HG03432 (cell line): ENCODE results near the gene KIF6.
A peak's percentile ranks its signal among the peaks of the same experiment; 100 is the strongest.

Source experiments
- ATAC-seq: cut with Tn5 transposase; IDR thresholded peaks from one replicate; pipeline ENCODE4 v1.9.1; 2021; ENCODE audit warnings: mild to moderate bottlenecking, moderate library complexity; ENCODE audit not compliant: unreplicated experiment

Gene KIF6

GRCh38 chr6:39465539-39465938 lies 259.7 kb downstream of the KIF6 start:
- ATAC-seq: no peak

DNA sequence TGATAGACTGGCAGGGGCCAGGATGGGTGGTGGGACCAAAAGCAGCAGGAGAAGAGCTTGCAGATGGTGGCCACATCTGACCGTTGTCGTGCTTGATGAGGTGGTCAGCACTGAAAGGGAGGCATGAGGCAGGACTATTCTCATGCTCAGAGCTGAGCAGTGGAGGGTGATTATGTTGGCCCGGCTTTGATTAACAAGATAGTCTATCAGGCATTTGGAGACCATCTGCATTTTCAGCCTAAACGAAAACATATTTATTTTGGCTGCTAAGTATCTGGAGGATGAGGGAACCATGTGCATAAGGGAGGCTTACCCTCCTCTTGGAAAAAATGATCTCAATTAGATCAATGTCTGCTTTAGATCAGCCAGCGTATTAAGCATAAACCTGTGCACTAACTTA lies 261.1 kb downstream of the KIF6 start:
- ATAC-seq: no peak

DNA sequence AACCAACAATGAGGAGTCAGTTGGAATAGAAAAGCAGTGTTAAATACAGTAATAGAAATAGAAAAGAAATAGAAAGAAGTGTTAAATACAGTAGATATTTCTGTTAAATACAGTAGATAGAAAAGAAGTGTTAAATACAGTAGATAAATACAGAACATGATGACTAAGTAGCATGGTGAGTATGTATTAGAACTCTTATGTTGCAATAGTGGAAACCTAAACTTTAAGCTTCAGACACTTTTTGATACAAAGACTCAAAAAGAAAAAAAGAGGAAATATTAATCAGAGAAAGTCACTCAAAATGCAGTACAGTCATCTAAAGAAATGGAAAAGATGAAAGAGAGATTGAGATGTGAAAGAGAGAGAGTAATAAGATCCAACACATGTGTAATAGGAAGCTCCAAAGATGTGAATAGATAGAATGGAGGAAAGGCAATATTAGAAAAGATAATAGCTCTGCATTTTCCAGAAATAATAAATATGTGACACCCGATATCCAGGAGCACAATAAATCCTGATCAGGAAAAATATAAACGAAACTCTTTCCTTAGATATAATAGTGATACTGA lies 271.2 kb downstream of the KIF6 start:
- ATAC-seq: no peak

DNA sequence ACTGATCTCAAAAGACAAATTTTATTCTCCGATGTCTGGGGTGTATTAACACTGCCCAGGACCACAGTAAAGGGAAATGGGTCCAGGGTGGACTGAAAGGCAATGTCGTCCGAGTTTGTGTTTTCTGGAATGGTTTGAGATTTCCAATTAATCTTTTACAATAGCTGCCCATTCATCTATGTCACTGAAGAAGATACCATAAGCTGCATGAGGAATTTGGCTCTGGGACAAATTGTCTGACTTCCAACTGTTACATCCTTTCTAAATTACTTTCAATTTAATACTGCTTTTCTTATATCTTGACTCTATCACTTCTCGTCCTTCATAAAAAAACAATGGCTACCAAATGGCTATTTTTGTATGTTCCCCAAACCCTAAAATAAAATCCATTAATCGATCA lies 272.0 kb downstream of the KIF6 start:
- no peak for ATAC-seq

- no peak for ATAC-seq
Observed at GRCh38 chr6:39452306-39453145, 272.7 kb downstream of the KIF6 start.

DNA sequence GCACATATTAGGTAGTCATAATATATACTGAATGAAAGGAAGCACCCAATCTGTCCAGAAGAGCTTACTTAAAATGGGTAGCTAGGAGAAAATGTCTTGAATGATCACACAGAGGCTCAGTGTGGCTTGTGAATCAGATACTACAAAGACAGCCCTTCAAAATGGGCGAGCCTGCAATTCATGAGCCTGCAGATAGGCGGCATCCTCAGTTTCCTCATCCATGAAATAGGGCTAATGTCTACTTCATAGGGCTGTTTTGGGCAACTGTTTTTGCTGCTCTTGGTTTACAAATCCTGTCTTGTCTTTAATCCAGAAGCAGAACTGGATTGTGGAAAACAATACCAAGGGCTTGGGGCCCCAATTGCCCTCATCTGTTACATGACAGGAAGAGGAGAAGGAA lies 273.4 kb downstream of the KIF6 start:
- no peak for ATAC-seq

DNA sequence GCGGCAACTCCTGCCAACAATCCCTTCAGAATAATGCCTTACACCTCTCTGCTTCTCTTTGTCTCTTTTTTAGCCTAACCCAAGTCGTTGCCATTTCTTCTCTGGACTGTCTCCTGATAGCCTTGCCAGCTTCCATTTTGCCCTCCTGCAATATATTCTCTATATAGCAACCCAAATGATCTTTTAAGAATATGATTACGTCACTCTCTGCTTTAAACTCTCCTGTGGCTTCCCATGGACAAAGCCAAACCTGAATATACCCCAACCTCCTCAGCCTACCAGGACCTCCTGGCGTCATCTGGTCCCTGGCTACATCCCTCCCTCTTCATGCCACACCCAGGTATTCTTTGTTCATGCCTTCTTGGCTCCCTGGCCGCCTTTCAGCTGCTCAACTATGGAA lies 276.2 kb downstream of the KIF6 start:
- ATAC-seq: no peak

- no peak for ATAC-seq
Observed at GRCh38 chr6:39446909-39447308, 278.3 kb downstream of the KIF6 start.

- ATAC-seq: no peak
Observed at GRCh38 chr6:39445667-39446066, 279.5 kb downstream of the KIF6 start.

DNA sequence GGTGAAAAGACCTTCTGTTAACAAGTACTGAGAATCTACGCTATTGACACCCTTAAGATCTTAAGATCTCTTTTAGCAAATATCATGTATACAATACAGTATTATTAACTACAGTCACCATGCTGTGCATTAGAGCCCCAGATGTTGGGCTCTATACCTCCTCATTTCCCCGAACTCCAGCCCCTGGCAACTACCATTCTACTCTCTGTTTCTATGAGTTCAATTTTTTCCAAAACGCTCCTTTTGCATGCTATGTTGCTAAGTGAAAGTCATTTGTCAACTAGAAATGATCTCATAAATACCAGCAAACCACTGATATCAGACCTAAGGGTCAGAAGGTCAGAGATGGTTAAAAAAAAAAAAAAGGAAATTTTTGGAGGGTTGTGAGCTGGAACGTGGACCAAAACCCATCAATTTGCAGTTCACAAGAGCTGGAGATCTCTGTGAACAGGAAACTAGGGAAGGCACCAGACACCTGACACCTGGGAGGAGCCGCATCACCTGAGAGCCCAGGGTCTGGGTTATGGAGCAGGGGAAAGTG lies 280.7 kb downstream of the KIF6 start:
- no peak for ATAC-seq

GRCh38 chr6:39441986-39442385 lies 283.2 kb downstream of the KIF6 start:
- ATAC-seq: no peak

GRCh38 chr6:39441301-39441700 lies 283.9 kb downstream of the KIF6 start:
- ATAC-seq: no peak

DNA sequence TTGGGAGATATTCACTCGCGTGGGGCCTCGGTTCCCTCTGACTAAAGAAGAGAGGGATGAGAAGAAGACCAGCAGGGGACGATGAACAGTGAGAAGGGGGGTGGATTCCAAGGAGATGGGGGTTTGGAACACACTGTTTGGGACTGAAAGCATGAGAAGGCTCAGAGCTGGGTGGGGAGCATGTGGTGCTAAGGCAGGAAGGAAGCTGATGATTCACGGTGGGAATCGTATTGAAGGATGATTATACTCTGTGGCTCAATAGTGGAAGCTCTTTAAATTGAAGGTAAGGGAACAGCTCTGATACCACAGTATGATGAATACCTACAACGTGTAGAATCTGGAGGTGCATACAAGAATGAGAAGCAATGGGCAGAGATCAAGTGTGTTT lies 285.2 kb downstream of the KIF6 start:
- ATAC-seq: no peak

DNA sequence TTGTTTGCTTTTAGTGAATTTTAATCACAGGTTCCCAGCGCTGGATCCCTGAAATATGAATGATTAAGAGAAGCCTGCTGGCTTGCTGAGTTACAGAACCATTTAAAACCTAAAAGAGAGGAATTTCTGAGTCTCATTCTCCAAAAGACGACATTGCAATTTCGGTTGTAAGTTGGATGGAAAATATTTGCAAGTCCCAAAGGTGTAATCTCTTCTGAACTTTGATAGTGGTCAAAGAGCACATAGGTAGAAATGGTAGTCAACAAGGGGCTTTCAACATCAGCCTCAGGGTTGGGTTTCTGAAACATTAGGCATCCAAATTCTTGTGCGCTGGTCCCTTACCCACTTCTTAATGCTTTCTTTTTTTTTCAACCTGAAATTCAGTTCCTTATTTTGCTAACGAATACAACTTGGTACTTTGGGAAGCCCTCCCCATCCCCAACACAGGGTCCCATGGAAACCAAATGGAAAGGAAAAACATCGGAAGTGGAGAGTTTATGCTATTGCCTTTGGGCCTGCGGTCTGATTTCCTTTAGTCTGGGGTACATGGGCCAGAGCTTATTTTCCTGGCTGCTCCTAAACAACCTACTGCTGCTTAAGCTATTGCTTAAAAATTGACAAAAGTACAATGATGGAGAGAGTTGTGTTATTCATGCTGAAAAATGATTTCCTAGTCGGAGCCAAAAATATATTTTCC lies 285.7 kb downstream of the KIF6 start:
- no peak for ATAC-seq

DNA sequence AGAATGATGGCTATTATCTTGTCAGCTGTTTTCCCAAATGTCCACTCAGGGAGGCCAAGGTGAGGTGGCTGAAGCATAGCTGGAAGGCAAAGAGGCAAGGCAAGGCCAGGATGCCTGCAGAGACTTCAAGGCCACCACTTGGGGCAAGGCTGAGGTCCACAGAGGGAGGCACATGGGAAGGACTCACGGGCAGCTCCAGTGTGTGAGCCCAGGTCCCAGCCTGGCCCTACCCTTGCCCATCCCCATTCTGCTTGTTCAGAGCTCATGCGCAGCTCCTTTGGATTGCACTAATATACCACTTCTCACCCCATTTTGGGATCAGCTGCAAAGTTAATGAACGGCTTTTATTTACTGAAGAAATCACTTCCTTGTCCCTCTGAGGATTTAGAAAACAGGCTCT lies 291.6 kb downstream of the KIF6 start:
- no peak for ATAC-seq

GRCh38 chr6:39432330-39433025 lies 292.7 kb downstream of the KIF6 start:
- no peak for ATAC-seq

DNA sequence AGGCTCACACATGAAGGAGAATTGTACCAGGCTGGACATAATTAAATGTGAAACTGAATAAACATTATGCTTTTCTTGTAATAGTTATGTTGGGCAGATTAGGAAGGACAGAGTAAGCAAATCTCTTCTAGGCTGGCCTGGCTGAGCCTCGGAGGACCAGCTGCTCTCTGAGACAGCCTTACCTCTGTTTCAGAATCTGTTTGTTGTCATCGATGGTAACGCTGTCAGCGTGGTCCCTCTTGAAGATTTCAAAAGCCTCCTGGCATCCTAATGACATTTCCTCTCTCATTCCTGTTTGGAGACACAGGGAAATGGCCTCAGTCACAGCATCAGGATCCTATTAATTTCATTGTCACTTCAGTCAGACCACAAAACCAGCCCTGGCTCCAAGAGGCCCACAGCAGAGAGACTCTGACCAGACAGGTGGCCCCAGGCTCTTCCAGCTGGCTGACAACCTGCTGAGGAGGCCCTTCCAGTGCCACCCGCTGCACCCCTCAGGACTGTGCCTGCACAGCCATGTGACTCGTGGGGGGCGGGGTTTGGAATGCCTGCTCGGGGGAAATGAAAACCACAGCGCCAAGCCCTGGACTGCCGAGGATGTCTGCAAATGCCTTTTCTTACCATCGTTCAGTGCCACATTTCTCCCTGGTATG lies 294.2 kb downstream of the KIF6 start:
- ATAC-seq: no peak

- no peak for ATAC-seq
Observed at GRCh38 chr6:39430446-39430845, 294.8 kb downstream of the KIF6 start.

DNA sequence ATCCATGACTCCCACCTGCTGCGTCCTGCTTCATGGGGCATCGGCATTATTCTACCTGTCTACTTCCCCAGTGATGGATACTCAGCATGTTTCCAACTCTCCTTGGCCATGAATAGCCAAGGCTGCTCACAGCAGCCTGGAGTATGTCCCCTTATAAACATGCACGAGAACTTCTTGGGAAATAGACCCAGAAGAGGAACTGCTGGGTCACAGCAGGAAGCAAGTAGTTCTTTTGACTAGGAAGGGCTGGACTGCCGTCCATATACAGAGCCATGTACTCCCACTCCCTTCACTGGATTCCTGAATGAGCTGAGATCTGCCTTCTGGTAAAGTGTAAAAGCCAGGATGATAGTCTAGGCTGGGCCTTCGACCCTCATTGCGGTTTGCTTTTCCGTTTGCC lies 296.4 kb downstream of the KIF6 start:
- ATAC-seq: no peak

GRCh38 chr6:39428152-39428551 lies 297.1 kb downstream of the KIF6 start:
- no peak for ATAC-seq

DNA sequence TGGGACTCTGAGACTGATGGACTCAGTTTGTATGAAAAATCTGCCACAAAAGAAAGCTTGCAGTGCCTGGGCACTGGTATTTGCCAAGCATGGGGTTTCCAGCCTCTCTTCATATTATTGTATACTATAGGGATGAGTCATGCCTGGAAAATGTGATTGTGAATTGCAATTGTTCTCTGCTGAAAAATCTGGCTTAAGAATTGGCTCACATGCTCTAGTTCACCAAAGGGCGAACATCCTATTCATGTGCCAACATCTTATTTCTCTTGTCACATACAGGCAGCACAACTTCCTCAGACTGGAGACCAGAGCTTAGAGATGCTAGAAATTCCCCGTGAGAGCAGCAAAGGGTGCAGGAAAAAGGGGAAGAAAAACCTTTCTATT lies 299.1 kb downstream of the KIF6 start:
- peak; percentile 62 for ATAC-seq
